GM11168 (cell line): ENCODE results near the gene CLPX.
"Not testable (repeated sequence)": the region's sequence is repeated elsewhere in the genome, so short reads cannot be mapped to it uniquely, and the experiment has no call there.

Experiments
- in situ Hi-C: fragments of 300-500 bp; cut with MboI; formaldehyde crosslinking; loops from one replicate; pipeline ENCODE4 v1.12.0; 2022; ENCODE audit warnings: low sequenced_read_pairs; ENCODE audit not compliant: unreplicated experiment

The CLPX gene

GRCh38 chr15:65176056-65176455 is 9.1 kb downstream of the CLPX start:
- in situ Hi-C loops = no loop called here

- in situ Hi-C loops = no loop called here
Measured at GRCh38 chr15:65175511-65175910, 9.6 kb downstream of the CLPX start.

- in situ Hi-C loops = no loop called here
Measured at GRCh38 chr15:65174509-65174908, 10.6 kb downstream of the CLPX start.

- in situ Hi-C loops = no loop called here
Measured at GRCh38 chr15:65172531-65172930, 12.6 kb downstream of the CLPX start.

- in situ Hi-C loops = no loop called here
Measured at GRCh38 chr15:65171428-65171827, 13.7 kb downstream of the CLPX start.

- in situ Hi-C loops = no loop called here
Measured at GRCh38 chr15:65165875-65166274, 19.3 kb downstream of the CLPX start.

- in situ Hi-C loops = no loop called here
Measured at GRCh38 chr15:65164139-65164538, 21.0 kb downstream of the CLPX start.

GRCh38 chr15:65163041-65163440 is 22.1 kb downstream of the CLPX start:
- in situ Hi-C loops = no loop called here

GRCh38 chr15:65156692-65157091 is 28.4 kb downstream of the CLPX start:
- in situ Hi-C loops = no loop called here

GRCh38 chr15:65154720-65155119 is 30.4 kb downstream of the CLPX start:
- in situ Hi-C loops = no loop called here

- in situ Hi-C loops = no loop called here
Measured at GRCh38 chr15:65147902-65148301, 37.2 kb downstream of the CLPX start.

GRCh38 chr15:65146438-65146837 is 38.7 kb downstream of the CLPX start:
- in situ Hi-C loops = no loop called here

GRCh38 chr15:65138631-65139030 is 46.5 kb downstream of the CLPX start:
- in situ Hi-C loops = not testable (repeated sequence)

- in situ Hi-C loops = not testable (repeated sequence)
Measured at GRCh38 chr15:65137893-65138292, 47.2 kb downstream of the CLPX start.

GRCh38 chr15:65137089-65137488 is 48.1 kb downstream of the CLPX start:
- in situ Hi-C loops = not testable (repeated sequence)

- in situ Hi-C loops = no loop called here
Measured at GRCh38 chr15:65134538-65134937, 50.6 kb downstream of the CLPX start.

- in situ Hi-C loops = no loop called here
Measured at GRCh38 chr15:65133548-65134200, 51.5 kb downstream of the CLPX start, which contains the start of gene PDCD7. Gene PDCD7, minus strand, starts transcription at chr15:65133808. Its CDS starts 27 bp downstream, at chr15:65133781.

GRCh38 chr15:65132878-65133547 is 52.1 kb downstream of the CLPX start:
- in situ Hi-C loops = no loop called here

GRCh38 chr15:65130941-65131340 is 54.2 kb downstream of the CLPX start:
- in situ Hi-C loops = no loop called here

GRCh38 chr15:65115542-65115941 is 69.6 kb downstream of the CLPX start:
- in situ Hi-C loops = no loop called here

GRCh38 chr15:65115086-65115485 is 70.1 kb downstream of the CLPX start, which contains the start of gene UBAP1L:
Gene UBAP1L, minus strand, starts transcription at chr15:65115200. Its CDS starts 8,985 bp downstream, at chr15:65106215.
- in situ Hi-C loops = no loop called here
